Loucy (cell line): ENCODE data around the gene C4orf54.

Source experiments
- CTCF ChIP-seq: fragments of 200-600 bp; sonication (generic); conservative IDR thresholded peaks from 2 replicates; pipeline ENCODE4 v1.5.1; 2014; ENCODE audit warnings: mild to moderate bottlenecking, antibody characterized with exemption, low read length
- EZH2phosphoT487 ChIP-seq: fragments of 200-600 bp; IDR thresholded peaks from 2 replicates; pipeline ENCODE4 v1.6.1; 2018; ENCODE audit warnings: antibody characterized with exemption, mild to moderate bottlenecking, moderate library complexity, borderline replicate concordance

- TF ChIP-seq CTCF, result no peak
- no peak for TF ChIP-seq EZH2phosphoT487
Measured at GRCh38 chr4:99636422-99636821, 21.2 kb downstream of the C4orf54 start.
